ENCODE results near the gene RFTN2. TPM values are rescaled to one million over a fixed set of nuclear protein-coding genes. Genes with fewer than 3 reads are reported as not detected.
"Not testable (repeated sequence)": the region's sequence is repeated elsewhere in the genome, so short reads cannot be mapped to it uniquely, and the experiment has no call there.

RFTN2 gene
- polyA plus RNA-seq, result 1 to 10 TPM in 2 of 3 donors, under 1 TPM in 1; 0.90 to 8.0 (median 2.8) TPM

- H3K27ac ChIP-seq (ENCODE audit: low read depth, low read length), result no peak within 1 kb of the TSS
- 29 to 53% (median 38%) methylated on average over 3 of the region's 3 CpGs for WGBS, 3 donors
Measured at GRCh38 chr2:197675246-197675645, at the start of gene RFTN2. Gene RFTN2, minus strand, starts transcription at chr2:197675587. Its CDS starts 129 bp downstream, at chr2:197675458.

DNA sequence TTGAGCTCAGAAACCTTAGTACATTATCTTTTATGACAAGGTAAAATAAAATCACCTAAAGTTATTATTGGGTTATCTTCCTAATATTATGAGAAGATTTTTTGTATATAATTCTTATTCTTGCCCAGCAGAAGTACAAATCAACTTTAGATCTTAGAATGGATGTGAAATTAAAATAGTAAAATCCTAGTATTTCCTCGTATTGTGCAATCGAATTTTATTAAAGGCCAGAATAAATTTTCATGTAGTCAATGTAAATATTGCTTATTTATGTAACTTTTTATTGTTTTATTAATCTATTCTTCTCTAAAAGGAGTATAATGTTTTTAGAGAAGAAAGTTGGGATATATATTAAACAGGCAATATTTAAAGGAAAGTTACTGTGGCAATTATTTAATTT lies 42.5 kb upstream of the RFTN2 start:
- no peak overlapping the region for H3K27ac ChIP-seq (ENCODE audit: low read depth, low read length)
- WGBS, 3 donors, result 94 to 96% (median 94%) methylated on average over 2 of the region's 2 CpGs

GRCh38 chr2:197713271-197713670 lies 37.9 kb upstream of the RFTN2 start:
- 91 to 94% (median 93%) methylated on average over 3 of the region's 3 CpGs for WGBS, 3 donors
- no peak overlapping the region for H3K27ac ChIP-seq (ENCODE audit: low read depth, low read length)

- H3K27ac ChIP-seq (ENCODE audit: low read depth, low read length), result no peak overlapping the region
Measured at GRCh38 chr2:197711578-197711977, 36.2 kb upstream of the RFTN2 start.

DNA sequence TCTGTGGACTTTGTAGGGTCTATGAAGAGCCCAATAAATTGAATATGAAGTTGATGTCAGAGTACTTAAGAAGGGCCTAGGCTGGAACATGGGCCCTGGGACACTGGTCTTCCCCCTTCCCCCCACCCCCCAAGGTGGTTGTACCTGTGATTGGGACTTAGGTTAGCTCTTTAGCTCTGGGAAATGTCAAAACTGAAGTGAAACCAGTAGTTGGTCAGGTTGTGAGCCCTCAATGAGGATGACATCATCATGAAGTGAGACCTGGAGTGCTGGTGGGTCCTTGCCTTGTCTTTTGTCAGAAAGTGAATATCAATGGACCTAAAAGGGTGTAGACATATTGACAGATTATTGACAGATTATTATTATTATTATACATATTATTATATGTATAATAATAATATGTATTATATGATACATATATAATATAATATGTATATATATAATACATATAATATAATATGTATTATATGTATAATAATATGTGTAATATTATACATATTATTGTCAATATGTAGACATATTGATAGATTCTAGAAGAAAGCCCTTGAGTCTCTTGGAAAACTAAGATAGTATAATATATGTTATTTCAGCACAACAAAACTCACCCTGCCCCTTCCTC lies 35.1 kb upstream of the RFTN2 start:
- no peak overlapping the region for H3K27ac ChIP-seq (ENCODE audit: low read depth, low read length)

DNA sequence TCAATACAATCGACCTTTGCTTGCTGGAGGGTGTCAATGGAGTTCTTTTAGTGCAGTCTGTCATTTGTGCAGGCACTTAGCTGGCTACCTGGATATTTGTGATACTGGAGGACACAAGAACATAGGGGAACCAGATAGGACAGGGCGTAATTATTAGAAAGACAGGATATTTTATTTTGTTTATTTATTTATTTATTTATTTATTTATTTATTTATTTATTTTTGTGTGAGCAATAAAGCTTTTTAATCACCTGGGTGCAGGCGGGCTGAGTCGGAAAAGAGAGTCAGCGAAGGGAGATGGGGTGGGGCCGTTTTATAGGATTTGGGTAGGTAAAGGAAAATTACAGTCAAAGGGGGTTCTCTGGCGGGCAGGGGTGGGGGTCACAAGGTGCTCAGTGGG lies 33.8 kb upstream of the RFTN2 start:
- 84 to 96% (median 92%) methylated on average over 7 of the region's 7 CpGs for WGBS, 3 donors
- not testable (repeated sequence) for H3K27ac ChIP-seq (ENCODE audit: low read depth, low read length)

- WGBS, 3 donors, result 48 to 59% (median 55%) methylated on average over 2 of the region's 2 CpGs
Measured at GRCh38 chr2:197708331-197708730, 32.9 kb upstream of the RFTN2 start.

GRCh38 chr2:197707316-197708213 lies 32.2 kb upstream of the RFTN2 start:
- H3K27ac ChIP-seq (ENCODE audit: low read depth, low read length), result no peak overlapping the region
- WGBS, 3 donors, result 11 to 15% (median 12%) methylated on average over 4 of the region's 4 CpGs

More at GRCh38 chr2:197708331-197708730, 32.9 kb upstream of the RFTN2 start:
- no peak overlapping the region for H3K27ac ChIP-seq (ENCODE audit: low read depth, low read length)

DNA sequence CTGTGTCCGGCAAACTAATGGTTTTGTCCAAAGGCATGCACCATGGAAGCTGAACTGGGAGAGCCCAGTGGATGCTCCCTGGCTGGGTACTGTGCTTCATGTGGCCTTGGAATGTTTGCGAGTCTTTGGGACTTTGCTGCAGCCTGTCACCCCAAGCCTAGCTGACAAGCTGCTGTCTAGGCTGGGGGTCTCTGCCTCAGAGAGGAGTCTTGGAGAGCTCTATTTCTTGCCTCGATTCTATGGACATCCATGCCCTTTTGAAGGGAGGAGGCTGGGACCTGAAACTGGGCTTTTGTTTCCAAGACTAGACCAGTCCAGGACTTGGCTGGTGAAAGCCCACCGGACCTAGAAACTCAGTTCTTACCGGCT lies 31.4 kb upstream of the RFTN2 start:
- no peak overlapping the region for H3K27ac ChIP-seq (ENCODE audit: low read depth, low read length)
- 44 to 74% (median 54%) methylated on average over 5 of the region's 5 CpGs for WGBS, 3 donors

- H3K27ac ChIP-seq (ENCODE audit: low read depth, low read length), result no peak overlapping the region
- 11 to 20% (median 15%) methylated on average over 38 of the region's 38 CpGs for WGBS, 3 donors
Measured at GRCh38 chr2:197705912-197706838, 30.8 kb upstream of the RFTN2 start.

GRCh38 chr2:197705121-197705911 lies 29.9 kb upstream of the RFTN2 start, which contains the start of gene MARS2:
Gene MARS2, plus strand, starts transcription at chr2:197705369. Its CDS starts 37 bp downstream, at chr2:197705406.
- WGBS, 3 donors, result 0 to 1% (median 0%) methylated on average over 85 to 86 of the region's 86 CpGs

GRCh38 chr2:197704434-197705120 lies 29.2 kb upstream of the RFTN2 start:
- 0 to 1% (median 0%) methylated on average over 5 of the region's 5 CpGs for WGBS, 3 donors
- no peak overlapping the region for H3K27ac ChIP-seq (ENCODE audit: low read depth, low read length)

More at GRCh38 chr2:197705121-197705911, 29.9 kb upstream of the RFTN2 start, which contains the start of gene MARS2:
- no peak within 1 kb of the TSS for H3K27ac ChIP-seq (ENCODE audit: low read depth, low read length)

- H3K27ac ChIP-seq (ENCODE audit: low read depth, low read length), result no peak overlapping the region
- WGBS, 3 donors, result 80 to 91% (median 87%) methylated on average over 3 of the region's 3 CpGs
Measured at GRCh38 chr2:197700960-197701359, 25.6 kb upstream of the RFTN2 start.

DNA sequence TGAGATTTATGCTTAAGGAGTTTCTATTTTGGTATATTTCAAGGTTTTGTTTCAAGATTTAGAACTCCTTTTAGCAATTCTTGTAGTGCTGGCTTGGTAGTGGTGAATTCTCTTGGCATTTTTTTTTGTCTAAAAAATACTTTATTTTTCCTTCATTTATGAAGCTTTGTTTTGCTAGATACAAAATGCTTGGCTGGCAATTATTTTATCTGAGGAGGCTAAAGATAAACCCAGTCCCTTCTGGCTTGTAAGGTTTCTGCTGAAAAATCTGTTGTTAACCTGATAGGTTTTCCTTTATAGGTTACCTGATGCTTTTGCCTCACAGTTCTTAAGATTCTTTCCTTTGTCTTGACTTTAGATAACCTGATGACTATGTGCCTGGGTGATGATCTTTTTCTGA lies 24.3 kb upstream of the RFTN2 start:
- H3K27ac ChIP-seq (ENCODE audit: low read depth, low read length), result not testable (repeated sequence)

DNA sequence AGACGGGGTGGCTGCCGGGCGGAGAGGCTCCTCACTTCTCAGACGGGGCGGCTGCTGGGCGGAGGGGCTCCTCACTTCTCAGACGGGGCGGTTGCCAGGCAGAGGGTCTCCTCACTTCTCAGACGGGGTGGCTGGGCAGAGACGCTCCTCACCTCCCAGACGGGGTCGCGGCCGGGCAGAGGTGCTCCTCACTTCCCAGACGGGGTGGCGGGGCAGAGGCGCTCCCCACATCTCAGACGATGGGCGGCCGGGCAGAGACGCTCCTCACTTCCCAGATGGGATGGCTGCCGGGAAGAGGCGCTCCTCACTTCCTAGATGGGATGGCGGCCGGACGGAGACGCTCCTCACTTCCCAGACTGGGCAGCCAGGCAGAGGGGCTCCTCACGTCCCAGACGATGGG lies 21.2 kb upstream of the RFTN2 start:
- H3K27ac ChIP-seq (ENCODE audit: low read depth, low read length), result not testable (repeated sequence)
- WGBS, 3 donors, result 94 to 96% (median 95%) methylated on average over 12 to 17 of the region's 29 CpGs

- WGBS, 3 donors, result 89 to 95% (median 94%) methylated on average over 5 to 18 of the region's 30 CpGs
- H3K27ac ChIP-seq (ENCODE audit: low read depth, low read length), result not testable (repeated sequence)
Measured at GRCh38 chr2:197695971-197696370, 20.6 kb upstream of the RFTN2 start.

- WGBS, 3 donors, result 92 to 97% (median 96%) methylated on average over 4 of the region's 6 CpGs
- H3K27ac ChIP-seq (ENCODE audit: low read depth, low read length), result not testable (repeated sequence)
Measured at GRCh38 chr2:197695206-197695605, 19.8 kb upstream of the RFTN2 start.
